Epithelial cell of proximal tubule (primary cell): ENCODE data around the gene B4GALT2. TPM values are rescaled to one million over a fixed set of nuclear protein-coding genes. Genes with fewer than 3 reads are reported as not detected.

Source experiments
- DNase-seq: peaks from one replicate; pipeline ENCODE4 v3.0.0-alpha.2; 2011; ENCODE audit warnings: low read depth
- H3K4me3 ChIP-seq: 2 replicates; pipeline ENCODE4 v1.5.1; 2011; ENCODE audit warnings: low read depth, mild to moderate bottlenecking, low read length
- CTCF ChIP-seq: conservative IDR thresholded peaks from 2 replicates; pipeline ENCODE4 v1.5.1; 2012; ENCODE audit warnings: low read depth, mild to moderate bottlenecking, low read length
- total RNA-seq: library from RNA; depleted of rRNA; stranded (reverse); fragments of >200 nt; gene quantifications from 2 replicates; pipeline ENCODE4 v1.2.3, GENCODE V29; 2015

B4GALT2 gene
- total RNA-seq, 1 donor from 2014 or later: 69.5 TPM

GRCh38 chr1:43971336-43971980, 7.6 kb upstream of the B4GALT2 start:
- no peak overlapping the region for H3K4me3 ChIP-seq
- no peak for TF ChIP-seq CTCF
- no peak for DNase-seq

GRCh38 chr1:43973981-43974442, 5.0 kb upstream of the B4GALT2 start:
- H3K4me3 ChIP-seq: peak overlapping the region; percentile 98
- no peak for DNase-seq

GRCh38 chr1:43974443-43975248, 4.4 kb upstream of the B4GALT2 start, which contains the start of gene ATP6V0B:
TSS of gene ATP6V0B (plus strand) at chr1:43974960. CDS start at chr1:43975041, 81 bp downstream.
- no peak for DNase-seq
- H3K4me3 ChIP-seq: peak within 1 kb of the TSS; percentile 98
- no peak for TF ChIP-seq CTCF

More at GRCh38 chr1:43973981-43974442, 5.0 kb upstream of the B4GALT2 start:
- TF ChIP-seq CTCF: no peak

DNA sequence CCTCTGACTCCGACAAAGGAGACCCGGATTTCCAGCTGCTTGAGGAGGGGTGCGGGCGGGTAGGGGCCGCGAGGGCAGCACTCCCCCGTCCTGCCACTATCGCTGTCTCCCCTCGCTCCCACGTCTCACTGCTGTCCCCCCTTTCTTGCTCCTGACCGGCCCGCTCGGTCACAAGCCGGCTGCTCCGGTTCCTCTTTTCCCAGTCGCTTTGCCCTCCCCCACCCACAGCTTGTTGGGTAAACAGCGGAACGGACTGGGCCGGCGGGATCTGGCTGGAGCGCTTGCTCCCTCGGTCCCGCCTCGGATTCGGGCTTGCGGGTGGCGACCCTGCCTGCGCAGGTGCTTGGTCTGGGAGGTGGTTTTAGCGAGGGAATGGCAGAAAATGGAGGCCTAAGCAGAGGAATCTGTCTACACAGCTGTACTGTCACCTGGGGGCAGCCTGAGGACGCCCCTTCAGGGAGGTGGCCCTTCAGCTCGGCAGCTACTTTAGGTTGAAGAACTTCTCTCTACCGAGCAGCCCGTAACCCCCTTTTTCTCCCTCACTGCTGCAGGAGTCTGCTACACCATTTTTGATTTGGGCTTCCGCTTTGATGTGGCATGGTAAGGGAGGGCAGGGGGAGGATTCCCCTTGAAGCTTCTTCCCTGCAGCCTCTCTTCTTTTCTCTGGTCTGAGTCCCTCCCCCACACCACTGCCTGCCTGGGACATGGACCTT, 3.6 kb upstream of the B4GALT2 start:
- no peak for DNase-seq
- TF ChIP-seq CTCF: no peak

DNA sequence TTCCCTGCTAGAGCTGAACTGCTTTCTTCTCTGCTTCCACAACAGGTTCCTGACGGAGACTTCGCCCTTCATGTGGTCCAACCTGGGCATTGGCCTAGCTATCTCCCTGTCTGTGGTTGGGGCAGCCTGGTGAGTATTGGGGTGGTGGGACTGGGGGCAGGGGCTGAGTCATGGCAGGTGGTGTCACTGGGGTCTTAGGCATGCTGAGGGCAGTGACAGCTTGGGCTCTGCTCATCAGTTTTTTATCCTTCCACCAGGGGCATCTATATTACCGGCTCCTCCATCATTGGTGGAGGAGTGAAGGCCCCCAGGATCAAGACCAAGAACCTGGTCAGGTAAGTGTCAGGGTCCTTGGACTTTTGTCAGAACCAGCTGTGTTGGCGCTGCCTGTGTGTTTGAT, 3.0 kb upstream of the B4GALT2 start:
- no peak for DNase-seq
- H3K4me3 ChIP-seq: peak overlapping the region; percentile 98
- TF ChIP-seq CTCF: peak; percentile 9

More for the DNA sequence above, 3.6 kb upstream of the B4GALT2 start:
- peak overlapping the region; percentile 98 for H3K4me3 ChIP-seq

- no peak for TF ChIP-seq CTCF
- H3K4me3 ChIP-seq: no peak overlapping the region
- no peak for DNase-seq
Observed at GRCh38 chr1:43976890-43977289, 2.1 kb upstream of the B4GALT2 start.
